HG03280 (cell line): Measurements from ENCODE around the gene DMD.

Experiments
- ATAC-seq: cut with Tn5 transposase; IDR thresholded peaks from one replicate; pipeline ENCODE4 v1.9.1; 2021; ENCODE audit warnings: mild to moderate bottlenecking, moderate library complexity; ENCODE audit not compliant: unreplicated experiment

The DMD gene

DNA sequence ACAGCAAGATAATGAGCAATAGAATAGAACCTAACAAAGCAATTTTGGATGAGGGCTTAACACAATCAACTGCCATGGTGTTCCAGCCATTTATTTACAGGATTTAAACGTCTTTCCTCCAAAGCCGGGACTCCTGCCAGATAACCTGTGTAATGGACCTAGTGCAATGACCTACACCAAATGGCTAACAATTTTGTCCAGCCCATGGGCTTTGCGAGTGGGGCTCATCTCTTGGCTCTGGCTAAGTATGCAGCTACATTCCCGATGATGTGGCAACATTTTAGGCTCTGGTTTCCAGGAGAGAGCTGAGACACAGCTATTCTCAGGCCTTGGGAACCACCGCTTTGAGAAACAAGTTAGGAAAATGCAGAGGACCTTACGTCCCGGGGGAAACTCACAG, 1317.2 kb downstream of the DMD start:
- ATAC-seq: no peak

DNA sequence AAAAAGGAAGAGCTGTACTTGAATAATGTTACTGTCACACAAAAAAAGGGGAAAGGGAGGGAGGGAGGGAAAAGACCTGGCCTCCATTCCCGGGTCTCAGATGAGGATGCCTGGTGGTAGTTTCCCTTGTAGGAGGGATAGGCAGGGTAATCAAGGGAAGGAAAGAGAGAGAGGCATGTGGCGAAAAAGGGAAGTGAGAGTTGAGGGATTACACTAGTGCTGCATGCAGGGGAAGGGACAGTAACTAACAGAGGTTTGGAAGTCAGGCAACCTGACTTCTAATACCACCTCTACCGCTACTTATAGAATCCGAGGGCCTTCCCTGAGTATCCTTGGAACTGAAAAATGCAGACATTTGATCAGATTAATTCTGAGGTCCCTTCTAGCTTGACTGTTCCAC, 1317.8 kb downstream of the DMD start:
- no peak for ATAC-seq

DNA sequence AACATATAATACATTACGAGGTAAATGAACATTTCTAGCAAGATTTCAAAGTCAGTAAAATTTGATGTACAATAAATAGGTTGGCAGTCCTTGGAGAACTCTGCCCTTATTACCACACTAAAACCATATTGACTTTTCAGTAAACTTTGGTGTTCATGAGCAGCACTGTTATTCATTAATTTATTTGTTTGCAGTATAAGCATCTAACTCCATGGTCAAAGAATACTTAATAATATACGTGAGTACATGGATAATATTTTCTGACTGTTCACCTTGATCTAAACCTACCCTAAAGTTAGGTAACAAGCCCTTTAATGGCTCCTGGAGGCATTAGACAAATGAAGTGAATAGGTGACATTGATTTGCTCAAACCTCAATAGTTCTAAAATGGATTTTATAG, 1322.3 kb downstream of the DMD start:
- ATAC-seq: no peak

DNA sequence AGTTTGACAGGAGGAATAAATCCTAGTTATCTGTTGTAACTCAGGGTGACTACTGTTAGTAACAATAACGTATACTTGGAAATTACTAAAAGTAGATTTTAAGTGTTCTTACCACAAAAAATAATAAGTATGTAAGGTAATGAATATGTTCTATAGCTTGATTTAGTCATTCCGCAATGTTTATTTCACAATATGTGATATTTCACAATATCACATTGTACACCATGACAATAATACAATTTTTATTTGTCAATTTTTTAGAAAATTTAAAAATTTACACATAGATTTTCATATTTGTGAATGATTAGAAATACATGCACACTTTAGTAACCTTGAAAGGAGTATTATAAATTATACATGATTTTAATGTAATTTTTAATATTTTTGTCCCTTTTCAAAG, 1326.8 kb downstream of the DMD start:
- no peak for ATAC-seq

DNA sequence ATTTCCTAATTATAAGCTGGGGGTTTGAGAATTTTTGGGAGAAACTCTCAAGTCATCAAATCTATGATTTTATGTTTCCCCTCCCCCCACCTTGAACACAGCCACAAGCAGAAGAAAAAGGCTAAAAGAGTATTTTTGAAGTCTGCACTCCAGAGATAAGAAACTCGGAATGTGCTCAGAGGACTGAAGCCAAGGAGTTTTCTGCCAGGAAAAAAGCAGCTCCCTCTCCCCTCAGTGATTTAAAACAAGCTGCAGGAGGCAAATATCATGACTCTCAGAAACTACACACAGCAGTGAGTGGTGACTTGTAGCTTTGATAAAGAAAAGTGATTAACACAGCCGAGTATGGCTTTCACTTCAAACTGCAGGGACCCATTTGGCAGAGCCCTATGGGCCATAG, 1339.3 kb downstream of the DMD start:
- ATAC-seq: no peak

DNA sequence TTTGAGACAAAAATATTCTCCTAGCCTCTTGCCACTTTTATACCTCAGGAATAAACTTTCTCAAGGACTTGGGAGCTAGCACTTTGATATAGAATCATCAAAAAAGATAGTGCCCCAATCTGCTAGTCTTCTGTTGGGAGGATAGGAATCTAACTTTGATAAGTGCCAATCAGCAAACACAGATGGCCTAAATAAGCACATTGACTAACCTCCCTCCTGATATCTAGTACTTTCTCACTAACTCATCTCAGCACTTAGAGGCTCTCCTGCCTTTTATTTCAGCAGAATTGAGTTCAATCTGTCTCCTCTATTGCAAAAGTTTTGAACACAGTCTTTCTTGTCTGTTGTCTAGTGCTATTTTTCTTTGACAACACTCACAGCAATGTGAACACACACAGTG, 1341.1 kb downstream of the DMD start:
- no peak for ATAC-seq

DNA sequence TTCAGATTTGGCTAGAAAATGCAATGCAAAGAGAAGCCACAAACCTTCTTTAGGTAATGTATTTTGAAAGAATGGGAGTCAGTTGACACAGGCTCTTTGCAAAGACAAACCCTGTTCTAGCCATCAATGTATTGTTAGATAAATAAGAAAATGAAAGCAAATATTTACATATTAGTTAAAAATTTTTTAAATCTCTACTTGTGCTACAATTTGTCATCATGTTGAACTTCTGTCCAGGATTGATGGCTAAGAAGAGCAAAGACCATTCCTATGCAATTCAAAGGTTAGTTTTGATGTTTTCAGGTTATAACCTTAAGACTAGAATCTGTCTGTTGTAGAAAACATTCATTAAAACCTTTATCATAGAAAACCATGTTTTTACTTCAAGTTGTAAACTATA, 1350.7 kb downstream of the DMD start:
- no peak for ATAC-seq

DNA sequence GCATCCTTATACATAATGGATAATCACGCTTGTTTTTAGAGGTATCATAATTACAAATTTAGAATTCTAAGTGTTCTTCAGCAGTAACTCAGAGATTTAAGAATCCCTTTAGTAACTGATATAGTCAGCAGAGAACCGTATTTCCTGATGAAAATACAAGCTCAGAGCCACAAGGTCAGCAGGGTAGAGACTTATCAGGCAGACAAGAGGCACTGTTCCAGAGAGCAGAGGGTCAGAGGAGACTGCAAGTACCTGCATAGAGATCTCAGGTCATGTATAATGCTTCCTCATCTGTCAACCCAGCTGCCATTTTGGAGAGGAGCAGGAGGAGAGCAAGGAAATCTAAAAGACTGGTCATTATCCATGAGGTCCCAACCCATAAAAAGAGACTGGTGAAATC, 1352.4 kb downstream of the DMD start:
- ATAC-seq: no peak

DNA sequence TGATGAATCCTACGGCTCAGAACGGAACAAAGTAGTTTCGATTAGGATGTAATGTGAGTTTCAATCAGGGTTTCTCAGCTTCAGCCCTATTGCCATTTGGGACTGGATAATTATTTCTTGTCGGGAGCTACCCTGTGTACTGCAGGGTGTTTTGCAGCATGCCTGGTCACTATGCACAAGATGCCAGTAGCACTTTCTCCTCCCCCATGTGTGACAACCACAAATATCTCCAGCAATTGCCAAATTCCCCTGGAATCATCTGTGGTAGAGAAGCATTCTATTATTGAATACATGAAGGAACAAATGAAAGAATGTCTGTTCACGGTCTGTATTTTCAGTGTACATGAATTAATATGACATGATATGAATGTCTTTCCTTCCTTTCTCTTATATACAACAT, 1356.6 kb downstream of the DMD start:
- ATAC-seq: no peak

DNA sequence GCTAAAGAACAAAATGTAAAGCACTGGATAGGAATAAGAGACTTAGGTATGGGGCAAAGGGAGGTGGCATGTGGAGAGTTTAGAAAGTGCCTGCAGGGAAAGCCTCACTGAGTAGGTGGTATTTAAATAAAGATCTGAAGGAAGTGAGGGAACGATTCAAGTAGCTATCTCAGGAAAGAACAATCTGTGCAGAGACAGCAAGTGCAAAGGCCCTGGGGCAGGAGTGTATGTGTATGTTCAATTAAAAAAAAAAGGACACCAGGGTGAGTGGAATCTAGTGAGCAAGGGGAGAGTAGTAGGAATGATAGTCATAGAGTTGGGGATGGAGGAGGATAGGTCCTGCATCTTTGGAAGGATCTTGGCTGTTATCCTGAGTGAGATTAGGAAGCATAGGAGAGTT, 1359.6 kb downstream of the DMD start:
- ATAC-seq: no peak

DNA sequence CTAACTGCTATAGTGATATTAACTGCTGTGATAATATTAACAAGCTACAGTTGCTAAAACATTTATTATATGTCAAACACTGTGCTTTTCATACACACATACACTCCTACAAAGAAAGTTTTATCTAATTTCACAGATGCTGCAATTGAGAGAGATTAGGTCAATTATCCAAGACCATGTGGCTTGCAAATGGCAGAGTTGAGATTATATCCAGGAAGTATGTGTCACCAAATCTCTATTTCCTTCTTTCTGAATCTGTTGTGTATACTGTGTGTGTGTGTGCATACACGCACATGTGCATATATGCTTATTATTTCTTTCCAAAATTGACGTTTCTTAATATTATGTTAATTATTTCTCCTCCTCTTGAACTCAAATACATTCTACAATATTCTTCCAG, 1363.6 kb downstream of the DMD start:
- ATAC-seq: no peak

DNA sequence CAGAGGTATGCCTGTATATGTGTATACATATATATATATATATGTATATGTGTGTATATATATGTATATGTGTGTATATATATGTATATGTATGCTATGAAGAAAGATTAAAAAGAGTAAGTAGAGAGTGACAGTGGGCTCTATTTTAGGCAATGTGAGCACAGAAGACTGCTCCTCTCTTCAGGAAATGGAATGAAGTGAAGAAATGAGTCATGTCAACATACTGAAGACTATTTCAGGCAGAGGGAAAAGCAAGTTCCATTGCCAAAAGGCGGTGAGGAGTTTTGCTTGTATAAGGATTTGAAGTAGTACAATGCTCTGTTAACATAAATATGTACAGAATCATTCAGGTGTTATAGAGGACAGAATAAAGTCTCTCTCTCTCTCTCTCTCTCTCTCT, 1366.3 kb downstream of the DMD start:
- no peak for ATAC-seq

DNA sequence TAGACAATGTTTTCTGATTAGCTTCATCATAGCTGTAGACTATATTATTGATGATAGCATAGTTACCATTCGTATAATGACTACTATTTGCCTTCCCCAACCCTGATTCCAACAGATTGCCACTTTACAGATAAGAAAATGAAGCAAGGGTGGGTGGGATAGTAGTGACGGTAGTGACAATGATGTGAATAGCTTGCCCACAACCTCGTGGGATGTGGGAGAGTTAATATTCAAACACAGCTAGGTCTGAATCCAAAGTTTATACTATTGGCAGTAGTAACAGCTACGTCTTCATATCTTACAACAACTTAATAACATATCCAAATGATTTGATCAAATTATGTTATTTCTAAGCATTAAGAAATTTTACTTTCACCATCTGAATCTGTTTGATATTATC, 1372.7 kb downstream of the DMD start:
- no peak for ATAC-seq

DNA sequence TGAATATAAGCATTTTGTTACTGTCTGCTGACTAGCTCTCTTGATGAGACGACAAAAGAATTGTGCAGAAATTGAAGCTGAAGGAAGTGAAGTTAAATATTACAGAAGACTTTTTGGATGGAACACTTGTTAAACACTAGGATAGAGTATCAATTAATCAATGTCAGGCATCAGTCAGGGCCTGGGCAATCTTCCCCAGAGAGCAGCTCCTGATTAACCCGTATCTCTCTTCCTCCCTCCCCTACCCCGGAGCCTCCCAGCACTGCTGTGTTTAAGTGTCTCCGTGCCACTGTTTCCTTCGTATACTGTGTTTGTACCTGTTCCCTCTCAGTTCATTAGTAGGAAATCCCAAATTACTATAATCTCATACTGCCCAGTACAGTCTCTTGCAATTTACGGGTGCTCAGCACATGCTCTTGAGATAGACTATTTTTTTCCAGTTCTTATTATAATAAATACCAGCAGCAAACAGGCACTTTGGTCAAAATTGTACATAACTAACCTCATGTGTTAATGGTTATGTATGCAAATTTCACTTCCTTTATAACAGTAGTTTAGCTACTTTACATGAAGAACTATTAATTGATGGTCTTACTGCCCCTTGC, 1373.8 kb downstream of the DMD start:
- no peak for ATAC-seq

DNA sequence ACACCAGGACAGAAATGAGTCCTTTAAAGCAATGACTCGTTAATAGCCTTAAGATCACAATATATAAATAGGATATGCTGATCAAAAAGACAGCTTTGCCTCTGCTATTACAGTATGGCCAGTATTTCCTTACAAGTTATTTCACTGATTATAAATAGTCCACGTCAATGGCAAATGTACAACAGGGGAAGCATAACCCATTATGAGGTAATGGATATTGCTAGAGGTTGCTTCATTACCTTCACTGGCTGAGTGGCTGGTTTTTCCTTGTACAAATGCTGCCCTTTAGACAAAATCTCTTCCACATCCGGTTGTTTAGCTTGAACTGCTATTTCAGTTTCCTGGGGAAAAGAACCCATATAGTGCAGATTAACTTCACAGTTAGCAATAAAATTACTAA, 1374.9 kb downstream of the DMD start:
- ATAC-seq: no peak

DNA sequence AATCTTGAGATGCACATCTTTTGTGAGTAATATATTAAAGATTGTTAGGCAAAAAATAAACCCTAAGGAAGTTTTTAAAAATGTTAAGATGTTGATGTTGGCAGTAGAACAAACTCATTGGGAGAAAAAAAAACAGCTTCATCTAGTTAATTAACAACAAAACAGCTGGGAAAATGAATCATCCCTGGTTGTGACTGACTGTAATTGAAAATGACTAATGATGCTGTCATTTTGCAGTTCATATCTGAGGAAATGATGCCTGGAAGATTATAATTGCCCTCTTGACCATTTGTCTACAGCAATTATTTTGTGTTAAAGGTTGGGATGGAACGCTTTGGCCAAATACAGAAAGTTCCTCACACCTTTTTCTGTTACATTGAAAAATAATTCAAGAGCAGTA, 1379.1 kb downstream of the DMD start:
- no peak for ATAC-seq

DNA sequence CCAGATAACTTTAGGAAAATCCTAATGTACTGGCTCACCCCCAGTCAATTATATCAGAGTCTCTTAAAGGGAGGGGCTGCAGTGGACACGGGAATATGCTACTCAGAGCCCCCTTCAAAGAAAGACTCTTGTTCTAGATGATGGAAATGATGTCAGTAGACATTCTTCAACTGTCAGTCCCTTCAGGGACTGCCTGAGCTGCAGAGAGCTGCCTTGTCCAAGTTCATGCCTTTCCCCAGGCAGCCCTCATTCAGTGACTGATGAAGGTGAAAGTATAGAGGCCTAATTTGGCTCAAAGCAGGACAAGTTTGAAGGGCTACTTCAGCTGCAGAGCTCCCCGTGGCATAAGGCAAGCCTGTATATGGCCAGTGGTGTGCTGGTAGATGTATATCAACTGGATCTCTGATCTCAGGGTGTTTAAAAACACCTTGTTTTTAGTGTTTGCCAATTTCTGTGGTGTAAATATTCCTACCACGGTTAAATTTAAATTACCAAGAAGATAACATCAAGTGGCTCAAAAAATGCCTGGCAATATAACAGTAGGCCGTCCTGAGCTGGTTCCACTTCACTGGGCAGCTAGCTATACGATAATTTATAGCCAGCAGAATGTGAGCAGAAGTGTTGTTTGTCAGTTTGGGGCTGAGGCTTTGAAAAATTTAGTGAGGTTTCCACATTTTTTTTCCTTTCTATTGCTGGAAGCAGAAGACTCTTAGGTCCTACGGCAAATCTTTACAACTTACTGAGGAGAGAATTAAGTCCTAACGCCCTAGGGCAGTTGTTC, 1390.7 kb downstream of the DMD start:
- no peak for ATAC-seq

DNA sequence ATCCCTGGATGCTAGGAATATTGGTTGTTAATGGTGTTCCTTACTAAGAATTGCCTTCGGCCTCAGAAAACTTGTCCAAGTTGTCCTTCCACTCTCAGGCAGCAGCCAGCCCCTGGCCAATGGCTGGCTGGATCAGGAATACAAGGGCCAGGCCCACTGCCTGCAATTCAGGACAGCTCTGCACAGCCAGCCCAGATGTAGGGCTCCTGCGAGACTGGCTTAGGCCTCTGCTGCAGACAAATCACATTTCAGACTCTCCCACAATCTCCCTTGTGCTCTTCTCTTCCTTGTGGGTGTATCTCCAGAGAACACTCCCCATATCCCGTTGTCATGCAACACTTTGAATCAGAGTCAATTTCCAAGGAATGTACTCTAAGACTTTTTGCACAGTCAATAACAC, 1391.9 kb downstream of the DMD start:
- ATAC-seq: no peak

DNA sequence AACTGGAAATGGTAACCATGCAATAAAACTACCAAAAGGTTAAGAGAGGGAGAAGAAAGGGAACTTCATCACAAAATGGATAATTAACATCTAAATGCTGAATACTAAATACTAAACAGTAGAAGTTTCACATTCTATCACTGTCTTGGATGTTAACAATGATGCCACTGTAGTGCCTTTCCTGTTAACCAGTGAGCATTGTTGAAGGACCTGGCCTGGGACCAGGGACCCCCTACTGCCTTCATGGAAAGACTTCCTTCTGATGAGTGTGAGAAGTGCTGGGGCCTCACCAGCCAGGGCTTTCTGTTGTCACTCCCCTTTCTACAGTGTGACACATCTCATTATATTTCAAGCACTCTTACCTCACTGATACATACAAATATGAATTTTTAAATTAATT, 1400.2 kb downstream of the DMD start:
- no peak for ATAC-seq

DNA sequence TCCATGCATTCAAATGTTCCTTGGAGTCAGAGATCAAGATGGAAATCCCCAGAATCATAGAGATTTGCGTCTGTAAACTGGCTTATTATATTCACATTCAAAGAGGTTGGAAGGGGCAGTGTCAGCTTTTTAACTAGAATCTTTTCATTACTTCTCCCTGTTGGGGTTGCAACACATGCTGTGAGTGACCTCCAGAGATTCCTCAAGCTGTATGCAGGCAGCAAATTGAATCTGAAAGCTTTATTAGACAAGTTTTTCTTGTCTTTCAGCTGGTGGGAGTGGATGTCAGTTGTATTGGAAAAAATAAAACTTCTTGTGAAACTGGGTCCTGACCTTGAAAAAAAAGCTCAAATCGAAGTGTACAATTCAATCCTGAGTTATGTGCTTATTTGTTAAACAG, 1403.0 kb downstream of the DMD start:
- no peak for ATAC-seq

DNA sequence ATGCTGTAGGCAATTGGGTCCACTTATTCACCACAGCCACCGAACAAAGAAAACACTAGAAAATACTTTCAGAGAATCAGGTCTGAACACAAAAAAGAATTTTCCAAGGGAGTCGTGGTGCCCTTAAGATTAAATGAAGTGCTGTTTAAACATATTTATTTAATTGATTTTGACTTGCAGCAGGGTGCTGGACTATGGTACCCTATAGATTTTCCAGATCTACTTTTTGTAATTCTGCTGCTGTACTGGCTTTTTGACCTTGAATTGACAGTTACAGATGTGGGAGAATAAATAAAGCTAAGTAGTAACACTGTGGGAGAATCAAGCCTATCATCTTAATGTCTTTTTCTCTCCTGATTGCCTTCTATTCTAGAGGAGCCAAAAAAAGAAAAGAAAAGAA, 1404.2 kb downstream of the DMD start:
- ATAC-seq: no peak

DNA sequence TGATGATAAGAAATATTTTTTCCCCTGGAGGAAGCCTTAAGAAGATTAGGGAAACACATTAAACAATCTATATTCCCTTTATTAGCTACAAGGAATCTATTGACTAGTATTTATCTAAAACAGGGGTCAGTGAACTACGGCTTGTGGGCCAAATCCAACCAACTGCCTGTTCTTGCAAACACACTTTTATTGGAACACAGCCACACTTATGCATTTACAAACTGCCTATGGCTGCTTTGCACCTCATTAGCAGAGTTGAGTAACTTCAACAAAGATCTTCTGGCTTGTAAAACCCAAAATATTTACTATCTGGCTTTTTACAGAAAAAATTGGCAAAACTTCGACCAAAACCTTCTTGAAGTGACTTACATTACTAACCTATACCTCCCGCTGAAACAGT, 1405.6 kb downstream of the DMD start:
- ATAC-seq: no peak

DNA sequence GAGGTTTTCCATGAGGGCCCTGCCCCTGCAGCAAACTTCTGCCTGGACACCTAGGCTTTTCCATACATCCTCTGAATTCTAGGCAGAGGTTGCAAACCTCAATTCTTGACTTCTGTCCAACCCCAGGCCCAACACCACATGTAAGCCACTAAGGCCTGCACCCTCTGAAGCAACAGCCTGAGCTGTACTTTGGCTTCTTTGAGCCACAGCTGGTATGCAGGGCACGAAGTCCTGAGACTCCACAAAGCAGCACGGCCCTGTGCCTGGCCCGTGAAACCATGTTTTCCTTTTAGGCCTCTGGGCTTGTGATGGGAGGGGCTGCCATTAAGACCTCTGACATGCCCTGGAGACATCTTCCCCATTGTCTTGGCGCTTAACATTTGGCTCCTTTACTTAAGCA, 1411.1 kb downstream of the DMD start:
- ATAC-seq: no peak
